GM18873 (cell line): ENCODE results near the gene SNAPC4.

Source experiments
- ATAC-seq: cut with Tn5 transposase; IDR thresholded peaks from one replicate; pipeline ENCODE4 v1.9.1; 2021; ENCODE audit warnings: mild to moderate bottlenecking, moderate library complexity, moderate number of reproducible peaks; ENCODE audit not compliant: unreplicated experiment, low FRiP score

Gene SNAPC4

DNA sequence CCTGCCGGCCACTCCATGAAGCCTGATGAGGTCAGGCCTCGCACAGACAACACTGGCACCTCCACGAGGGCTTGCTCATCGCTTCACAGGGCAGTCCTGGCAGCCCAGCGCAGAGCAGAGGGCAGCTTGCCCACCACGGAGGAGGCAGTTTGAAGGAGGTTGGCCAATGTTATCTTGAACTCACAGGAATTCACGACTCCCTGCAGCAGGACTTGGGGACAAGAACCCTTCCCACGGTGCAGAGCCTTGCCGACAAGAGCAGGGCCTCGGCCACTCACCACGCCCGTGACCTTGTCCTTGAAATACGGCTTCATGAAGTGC is 5.0 kb downstream of the SNAPC4 start:
- ATAC-seq: no peak

GRCh38 chr9:136394312-136395019 is 5.5 kb downstream of the SNAPC4 start:
- no peak for ATAC-seq

GRCh38 chr9:136393531-136393930 is 6.4 kb downstream of the SNAPC4 start:
- no peak for ATAC-seq

- ATAC-seq: no peak
Measured at GRCh38 chr9:136392538-136393449, 7.2 kb downstream of the SNAPC4 start.

DNA sequence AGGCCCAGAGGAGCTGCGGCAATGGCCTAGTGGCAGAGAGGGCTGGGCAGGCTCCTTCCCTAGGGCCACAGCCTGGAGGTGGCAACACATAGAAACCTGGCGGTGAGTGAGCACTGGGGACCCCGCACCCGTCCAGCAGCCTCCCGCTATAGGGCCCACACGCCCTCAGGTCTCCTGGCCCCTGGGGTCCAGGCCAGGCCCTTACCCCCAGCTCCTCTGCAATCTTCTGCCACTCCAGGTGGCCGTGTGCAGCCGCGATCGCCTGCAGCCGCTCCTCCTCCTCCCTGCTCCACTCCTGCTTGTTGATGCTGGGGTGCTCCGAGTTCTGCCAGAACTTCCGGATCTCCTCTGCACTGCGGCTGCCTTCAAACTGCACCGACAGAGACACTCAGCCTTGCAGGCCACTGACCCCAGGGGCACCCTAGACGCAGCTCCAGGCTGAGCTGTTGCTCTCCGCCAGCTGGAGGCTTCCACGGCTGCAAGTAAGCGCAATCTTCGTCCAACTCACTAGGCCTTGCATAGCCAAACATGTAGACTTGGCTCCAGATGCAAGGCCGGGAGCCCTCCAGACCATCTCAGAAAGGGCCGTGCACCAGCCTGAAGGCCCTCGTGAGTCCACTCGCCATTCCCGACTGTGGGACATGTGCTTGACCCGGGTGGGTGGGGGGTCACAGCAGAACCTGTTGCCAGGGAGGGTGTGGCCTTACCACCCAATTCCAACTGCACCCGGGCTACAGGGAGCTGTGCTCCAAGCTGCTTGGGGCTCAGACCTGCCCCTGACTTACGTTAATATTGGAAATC is 8.0 kb downstream of the SNAPC4 start:
- no peak for ATAC-seq

DNA sequence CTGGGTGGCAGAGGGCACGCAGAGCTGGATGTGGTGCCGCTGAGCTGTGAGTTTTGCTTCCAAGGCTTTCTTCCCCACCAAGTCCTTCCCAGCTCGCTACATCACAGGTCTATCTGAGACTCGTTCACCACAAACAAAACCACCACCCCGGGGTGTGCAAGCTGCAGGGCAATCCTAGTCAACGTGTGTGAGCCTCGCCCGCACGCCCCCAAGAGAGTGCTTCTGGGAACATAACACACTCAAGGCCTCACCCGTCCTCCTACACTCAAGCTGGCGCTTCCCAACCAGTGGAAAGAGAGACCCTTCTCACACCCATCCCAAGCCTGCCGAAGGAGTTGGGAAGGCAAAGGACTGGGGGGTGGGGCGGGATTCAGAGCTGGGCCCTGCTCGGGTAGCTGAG is 10.6 kb downstream of the SNAPC4 start:
- no peak for ATAC-seq

DNA sequence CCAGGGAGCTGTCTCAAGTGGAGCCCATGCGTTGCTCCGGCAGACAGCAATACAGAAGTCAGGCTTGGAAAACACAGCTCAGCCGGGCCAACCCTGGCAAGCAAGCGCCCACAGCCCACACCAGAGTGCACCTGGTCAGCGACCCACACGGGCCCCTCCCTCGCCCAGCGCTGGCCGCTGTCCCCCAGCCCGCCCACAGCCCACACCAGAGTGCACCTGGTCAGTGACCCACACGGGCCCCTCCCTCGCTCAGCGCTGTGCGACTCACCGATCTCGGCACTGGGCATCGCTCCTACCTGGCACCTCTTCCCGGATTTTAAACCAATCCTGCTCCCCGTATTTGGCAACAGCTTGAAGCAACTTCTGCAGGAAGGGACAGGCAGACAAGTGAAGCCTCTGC is 12.8 kb downstream of the SNAPC4 start:
- ATAC-seq: no peak

- no peak for ATAC-seq
Measured at GRCh38 chr9:136386018-136386417, 14.0 kb downstream of the SNAPC4 start.

DNA sequence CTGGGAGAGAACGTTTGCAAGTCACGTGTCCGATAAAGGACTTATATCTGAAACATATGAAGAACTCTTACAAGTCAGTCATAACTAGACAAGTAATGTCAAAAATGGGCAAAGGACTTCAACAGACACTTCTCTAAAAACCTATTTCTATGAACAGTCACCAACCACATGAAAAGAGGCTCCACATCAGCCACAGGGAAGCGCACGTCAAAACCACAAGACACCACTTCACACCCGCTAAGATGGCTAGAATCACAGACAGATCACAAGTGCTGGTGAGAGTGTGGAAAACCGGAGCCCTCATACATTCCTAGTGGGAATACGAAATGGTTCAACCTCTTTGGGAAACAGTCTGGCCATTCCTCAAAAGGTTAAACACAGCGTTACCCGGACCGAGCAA is 15.0 kb downstream of the SNAPC4 start:
- ATAC-seq: no peak

- ATAC-seq: no peak
Measured at GRCh38 chr9:136383436-136383835, 16.5 kb downstream of the SNAPC4 start.

GRCh38 chr9:136381966-136382513 is 17.9 kb downstream of the SNAPC4 start:
- no peak for ATAC-seq

DNA sequence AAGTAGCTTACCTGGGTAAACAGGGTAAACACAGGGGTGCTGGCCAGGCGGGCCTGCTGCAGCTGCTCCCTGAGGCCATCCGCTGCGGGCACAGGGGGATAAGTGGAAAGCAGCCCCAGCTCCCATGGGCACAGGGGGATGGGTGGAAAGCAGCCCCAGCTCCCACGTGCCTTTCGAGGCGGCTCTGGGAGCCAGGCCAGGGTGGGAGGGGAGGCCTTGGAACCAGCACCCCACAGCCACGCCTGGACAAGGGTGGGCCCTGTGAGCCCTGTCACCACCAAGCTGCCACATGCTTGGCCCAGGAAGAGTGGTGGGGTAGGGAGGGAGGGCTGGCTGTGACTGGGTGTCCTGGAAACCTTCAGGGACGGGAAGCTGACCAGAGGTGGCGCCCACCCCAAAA is 18.7 kb downstream of the SNAPC4 start:
- ATAC-seq: no peak

GRCh38 chr9:136380381-136380780 is 19.6 kb downstream of the SNAPC4 start:
- no peak for ATAC-seq

DNA sequence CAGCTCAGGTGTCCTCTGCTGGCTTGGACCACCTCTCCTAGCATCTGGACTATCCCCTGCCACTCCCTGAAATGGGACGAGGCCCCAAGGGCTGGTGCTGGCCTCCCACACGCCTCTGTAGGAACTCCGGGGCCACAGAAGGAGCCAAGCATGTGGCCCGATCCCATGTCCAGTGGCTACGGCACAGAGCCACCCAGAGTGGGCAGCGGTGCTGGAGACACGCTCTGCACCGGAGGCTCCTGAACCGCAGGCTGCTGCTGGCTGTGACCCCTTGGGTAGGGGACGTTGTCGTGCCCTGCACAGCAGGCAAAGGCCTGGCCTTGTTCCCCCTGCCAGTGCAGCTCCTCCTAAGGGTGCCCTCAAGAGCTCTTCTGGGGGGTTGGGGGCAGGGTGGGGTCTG is 20.1 kb downstream of the SNAPC4 start:
- ATAC-seq: no peak

DNA sequence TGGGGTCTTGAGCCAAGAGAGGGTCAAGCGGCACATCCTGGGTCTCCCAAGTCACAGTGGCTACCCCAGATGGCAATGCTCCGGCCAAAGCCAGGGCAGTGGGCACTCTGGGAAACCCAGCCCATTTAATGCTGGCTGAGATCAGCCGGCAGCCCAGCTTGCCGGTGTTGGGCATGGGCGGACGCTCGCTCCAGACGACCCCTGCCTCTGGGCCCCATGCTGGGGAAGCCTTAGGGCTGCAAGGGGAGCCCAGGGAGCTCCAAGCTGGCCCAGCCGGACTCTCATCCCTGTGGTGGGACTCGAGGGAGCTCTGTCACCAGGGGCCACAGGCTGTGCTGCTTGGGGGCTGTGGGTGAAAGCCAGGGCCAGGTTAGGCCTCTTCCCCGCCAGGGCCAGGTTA is 20.6 kb downstream of the SNAPC4 start:
- no peak for ATAC-seq

DNA sequence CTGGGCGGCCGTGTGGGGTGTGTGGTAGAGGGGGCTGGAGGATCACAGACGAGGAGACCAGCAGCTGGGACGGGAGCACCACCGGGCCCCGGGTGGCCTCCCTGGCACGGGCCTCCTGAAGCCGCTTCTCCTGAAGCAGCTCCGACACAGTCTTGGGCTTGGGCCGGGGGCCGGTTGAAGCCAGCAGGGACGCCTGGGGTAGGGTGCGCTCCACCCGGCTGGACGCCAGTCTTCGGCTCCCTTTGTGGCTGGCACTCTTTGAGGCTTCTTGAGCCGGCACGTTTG is 21.0 kb downstream of the SNAPC4 start:
- no peak for ATAC-seq

DNA sequence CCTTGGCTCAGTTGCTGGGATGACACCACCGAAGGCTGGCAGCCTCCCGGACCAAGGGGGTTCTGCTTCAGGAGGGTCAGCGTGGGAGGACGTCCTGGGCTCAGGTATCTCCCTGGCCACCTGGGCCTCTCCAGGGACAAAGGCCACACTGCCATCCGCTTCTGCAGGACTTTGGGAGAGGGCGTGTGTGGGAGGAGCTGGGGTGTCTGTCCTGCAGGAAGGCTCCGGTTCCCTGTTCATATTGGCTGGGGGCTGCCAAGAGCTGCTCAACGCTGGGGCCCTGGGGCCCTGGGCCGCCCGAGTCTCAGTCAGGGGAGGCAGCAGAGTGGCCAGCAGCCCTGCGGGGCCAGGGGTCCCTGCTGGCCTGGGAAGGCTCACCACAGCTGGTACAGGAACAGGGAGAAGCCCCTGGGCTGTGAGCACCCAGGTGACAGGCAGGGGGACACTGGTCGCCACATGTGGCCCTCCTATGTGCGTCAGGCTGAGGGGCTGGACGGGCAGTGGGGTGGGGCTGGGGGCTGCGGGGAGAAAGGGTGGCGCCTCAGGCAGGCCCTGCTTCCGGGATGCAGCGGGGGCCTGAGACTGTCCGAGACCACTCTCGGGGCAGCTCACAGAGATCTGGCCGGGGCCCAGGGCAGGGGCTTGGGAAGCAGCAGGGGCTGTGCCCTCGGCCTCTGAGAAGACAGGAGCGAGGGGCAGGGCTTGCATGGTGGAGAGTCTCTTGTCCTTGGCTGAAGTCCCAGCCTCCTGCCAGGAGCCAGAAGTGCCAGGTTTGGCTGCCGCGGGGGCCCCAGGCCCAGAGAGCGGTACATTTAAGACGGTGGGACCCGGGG is 21.6 kb downstream of the SNAPC4 start:
- ATAC-seq: no peak

GRCh38 chr9:136377341-136378169 is 22.4 kb downstream of the SNAPC4 start:
- ATAC-seq: no peak

DNA sequence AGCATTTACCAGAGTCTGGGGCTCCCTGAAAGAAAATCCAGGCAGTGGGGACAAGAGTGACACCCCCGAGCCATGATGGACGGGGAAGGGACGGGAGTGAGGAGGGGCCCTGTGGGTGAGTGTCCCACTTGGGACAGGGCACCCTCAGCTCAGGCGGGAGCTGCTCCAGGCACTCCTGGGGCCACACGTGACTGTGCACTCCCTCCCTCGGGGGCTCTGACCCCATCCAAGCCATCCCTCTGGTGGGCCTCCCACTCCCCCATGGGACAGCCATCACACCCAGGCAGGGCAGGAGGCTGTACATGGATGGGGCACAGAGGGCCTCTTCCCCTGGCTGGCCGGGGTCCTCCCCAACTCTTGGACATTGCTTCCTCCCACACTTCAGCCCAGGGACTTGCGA is 23.5 kb downstream of the SNAPC4 start:
- no peak for ATAC-seq
